ENCODE results near the gene PSMD5. TPM values are rescaled to one million over a fixed set of nuclear protein-coding genes. Genes with fewer than 3 reads are reported as not detected.
A peak's percentile ranks its signal among the peaks of the same experiment; 100 is the strongest.

The PSMD5 gene
- total and polyA plus RNA-seq, 2 of the 4 experiments (the other 2 are of a cell fraction), result 25.6 to 26.1 TPM

GRCh38 chr9:120877276-120878034 is 34.7 kb upstream of the PSMD5 start:
- dilution Hi-C loops (cut with HindIII; ENCODE audit: low sequenced_read_pairs, unreplicated experiment), result no loop called here
- peak overlapping the region; percentile 91 for H3K14ac ChIP-seq (replicated peaks; ENCODE audit: low read depth, low read length)
- peak overlapping the region; percentile 92 for H2AK9ac ChIP-seq (replicated peaks; ENCODE audit: low read depth, low read length, poor library complexity)
- peak overlapping the region; percentile 85 for H2BK5ac ChIP-seq (ENCODE audit: low read depth, low read length, poor library complexity, severe bottlenecking)
- POLR2A ChIA-PET (ENCODE audit: unreplicated experiment), result no interaction called here
- H2AK5ac ChIP-seq (ENCODE audit: low read depth, low read length), result peak overlapping the region; percentile 90
- TF ChIP-seq FOS (IDR thresholded peaks at IDR 0.05; ENCODE audit: low read depth, low read length), result no peak
- TF ChIP-seq CHD1 (IDR thresholded peaks at IDR 0.05; ENCODE audit: low read depth, low read length), result no peak
- TF ChIP-seq NFE2L2 (IDR thresholded peaks at IDR 0.05; ENCODE audit: low read depth, low read length), result no peak
- no peak for TF ChIP-seq CEBPB (IDR thresholded peaks at IDR 0.05; ENCODE audit: low read depth, low read length)
- TF ChIP-seq RCOR1 (IDR thresholded peaks at IDR 0.05; ENCODE audit: insufficient replicate concordance, low read length), result no peak
- TF ChIP-seq, protein P1, sequence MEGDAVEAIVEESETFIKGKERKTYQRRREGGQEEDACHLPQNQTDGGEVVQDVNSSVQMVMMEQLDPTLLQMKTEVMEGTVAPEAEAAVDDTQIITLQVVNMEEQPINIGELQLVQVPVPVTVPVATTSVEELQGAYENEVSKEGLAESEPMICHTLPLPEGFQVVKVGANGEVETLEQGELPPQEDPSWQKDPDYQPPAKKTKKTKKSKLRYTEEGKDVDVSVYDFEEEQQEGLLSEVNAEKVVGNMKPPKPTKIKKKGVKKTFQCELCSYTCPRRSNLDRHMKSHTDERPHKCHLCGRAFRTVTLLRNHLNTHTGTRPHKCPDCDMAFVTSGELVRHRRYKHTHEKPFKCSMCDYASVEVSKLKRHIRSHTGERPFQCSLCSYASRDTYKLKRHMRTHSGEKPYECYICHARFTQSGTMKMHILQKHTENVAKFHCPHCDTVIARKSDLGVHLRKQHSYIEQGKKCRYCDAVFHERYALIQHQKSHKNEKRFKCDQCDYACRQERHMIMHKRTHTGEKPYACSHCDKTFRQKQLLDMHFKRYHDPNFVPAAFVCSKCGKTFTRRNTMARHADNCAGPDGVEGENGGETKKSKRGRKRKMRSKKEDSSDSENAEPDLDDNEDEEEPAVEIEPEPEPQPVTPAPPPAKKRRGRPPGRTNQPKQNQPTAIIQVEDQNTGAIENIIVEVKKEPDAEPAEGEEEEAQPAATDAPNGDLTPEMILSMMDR (conservative IDR thresholded peaks at IDR 0.05; ENCODE audit: low read depth, low read length), result 0 out of 2 replicates have a peak, but pooled peaks have one; percentile 17
- TF ChIP-seq POLR2A (IDR thresholded peaks at IDR 0.05; ENCODE audit: low read depth, low read length), result peak; percentile 5; the same call in 1 of the 2 replicates
- peak; percentile 25; the same call in 1 of the 2 replicates for TF ChIP-seq RAD21 (IDR thresholded peaks at IDR 0.05; ENCODE audit: low read length)
- peak; percentile 66; the same call in 1 of the 2 replicates for TF ChIP-seq MAZ (IDR thresholded peaks at IDR 0.05; ENCODE audit: borderline replicate concordance, low read depth, low read length)
- TF ChIP-seq, protein P2, sequence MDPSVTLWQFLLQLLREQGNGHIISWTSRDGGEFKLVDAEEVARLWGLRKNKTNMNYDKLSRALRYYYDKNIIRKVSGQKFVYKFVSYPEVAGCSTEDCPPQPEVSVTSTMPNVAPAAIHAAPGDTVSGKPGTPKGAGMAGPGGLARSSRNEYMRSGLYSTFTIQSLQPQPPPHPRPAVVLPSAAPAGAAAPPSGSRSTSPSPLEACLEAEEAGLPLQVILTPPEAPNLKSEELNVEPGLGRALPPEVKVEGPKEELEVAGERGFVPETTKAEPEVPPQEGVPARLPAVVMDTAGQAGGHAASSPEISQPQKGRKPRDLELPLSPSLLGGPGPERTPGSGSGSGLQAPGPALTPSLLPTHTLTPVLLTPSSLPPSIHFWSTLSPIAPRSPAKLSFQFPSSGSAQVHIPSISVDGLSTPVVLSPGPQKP (IDR thresholded peaks at IDR 0.05; ENCODE audit: borderline replicate concordance, low read depth, low read length), result no peak
- peak; percentile 33; the same call in 1 of the 2 replicates for TF ChIP-seq BHLHE40 (IDR thresholded peaks at IDR 0.05; ENCODE audit: low read depth, low read length)
- intact Hi-C loops (cut with micrococcal nuclease), result loop anchor here (1.0 to 5.0 kb wide), 3 partner anchors 59 to 195 kb away; partner anchors contain the start of gene CNTRL
- peak overlapping the region; percentile 87 for H3K4me2 ChIP-seq (ENCODE audit: low read depth, low read length)
- H2BK15ac ChIP-seq (ENCODE audit: low read depth, low read length), result peak overlapping the region; percentile 78
- peak overlapping the region; percentile 94 for H3K9ac ChIP-seq (ENCODE audit: low read depth, low read length)
- H4K20me1 ChIP-seq (ENCODE audit: insufficient read depth, low read length), result no peaks in the 10 kb centered on the region
- BruUV-seq (replicated peaks), result no TSS peak
- CTCF ChIA-PET, result no interaction called here
- peaks cover 19 to 45% of the 10 kb centered on the region in 2 experiments for H3K79me1 ChIP-seq (ENCODE audit: low read depth in 1 of 2, low read length in 2 of 2)
- peak overlapping the region; percentile 76 for H3K27ac ChIP-seq (ENCODE audit: insufficient read depth, low read length)
- H2BK120ac ChIP-seq (ENCODE audit: low read depth, low read length), result peak overlapping the region; percentile 59
- H3K36me3 ChIP-seq (ENCODE audit: control insufficient read depth, insufficient read depth, low read length), result peaks cover 10% of the 10 kb centered on the region
- peak; percentile 70 for ATAC-seq (ENCODE audit: low read depth)
- peak overlapping the region; percentile 89 for H3K56ac ChIP-seq (ENCODE audit: extremely low read depth, insufficient read depth, low read length)
- peak; percentile 47 for DNase-seq
- no peaks in the 10 kb centered on the region for H3K9me3 ChIP-seq (ENCODE audit: control insufficient read depth, insufficient read depth, low read length)
- H2BK20ac ChIP-seq (ENCODE audit: low read depth, low read length), result peak overlapping the region; percentile 10
- H3K23ac ChIP-seq (ENCODE audit: low read depth, low read length), result peak overlapping the region; percentile 94
- peak overlapping the region; percentile 93 for H2AFZ ChIP-seq (replicated peaks; ENCODE audit: low read length, poor library complexity)
- WGBS, 2 experiments (ENCODE audit: extremely low coverage in 2 of 2, insufficient read length in 1 of 2), result 0% methylated on average over 10 of the region's 63 CpGs; no CpG with 5 or more reads in 1 of the 2 experiments
- peak overlapping the region; percentile 88 for H4K91ac ChIP-seq (ENCODE audit: insufficient read depth, low read depth, low read length)
- peaks cover 25% of the 10 kb centered on the region; the same call in 1 of the 2 replicates for H3K9me1 ChIP-seq (ENCODE audit: insufficient read depth, low read length)
- peak overlapping the region; percentile 94 for H3K4ac ChIP-seq (ENCODE audit: low read depth, low read length)
- in situ Hi-C loops (cut with MboI; ENCODE audit: low sequenced_read_pairs), result no loop called here
- H3K27me3 ChIP-seq (ENCODE audit: control insufficient read depth, insufficient read depth, low read length), result no peaks in the 10 kb centered on the region
- H3K4me3 ChIP-seq (ENCODE audit: insufficient read depth, low read depth, low read length), result peak overlapping the region; percentile 56
- peak overlapping the region; percentile 65 for H3K18ac ChIP-seq (ENCODE audit: low read depth, low read length)
- peak overlapping the region; percentile 48 for H4K5ac ChIP-seq (ENCODE audit: low read depth, low read length)
- peaks cover 15% of the 10 kb centered on the region for H3K4me1 ChIP-seq (ENCODE audit: control insufficient read depth, insufficient read depth, low read length)
- H4K8ac ChIP-seq (ENCODE audit: low read depth in 2 of 2, low read length in 2 of 2), result peak overlapping the region; percentile 77 to 97

All from IMR-90 (cell line).